HUES48 (cell line): ENCODE data around the gene ADARB2.
"Not testable (repeated sequence)": the region's sequence is repeated elsewhere in the genome, so short reads cannot be mapped to it uniquely, and the experiment has no call there.

ENCODE experiments used
- H3K27ac ChIP-seq: one replicate; pipeline ENCODE4 v1.7.0; 2013; ENCODE audit warnings: low read depth, low read length, inconsistent platforms
- H3K27me3 ChIP-seq: 2 replicates; pipeline ENCODE4 v1.6.1; 2013; ENCODE audit warnings: mild to moderate bottlenecking, low read length; ENCODE audit not compliant: control insufficient read depth, insufficient read depth
- H3K36me3 ChIP-seq: 2 replicates; pipeline ENCODE4 v1.6.1; 2013; ENCODE audit warnings: low read length; ENCODE audit not compliant: control insufficient read depth, insufficient read depth
- H3K4me1 ChIP-seq: 2 replicates; pipeline ENCODE4 v1.6.1; 2013; ENCODE audit warnings: mild to moderate bottlenecking, low read length; ENCODE audit not compliant: control insufficient read depth, insufficient read depth
- H3K4me3 ChIP-seq: 2 replicates; pipeline ENCODE4 v1.5.1; 2013; ENCODE audit warnings: mild to moderate bottlenecking, low read depth, low read length
- H3K9ac ChIP-seq: 2 replicates; pipeline ENCODE4 v1.6.1; 2013; ENCODE audit warnings: mild to moderate bottlenecking, low read depth, low read length, moderate library complexity
- H3K9me3 ChIP-seq: 2 replicates; pipeline ENCODE4 v1.6.1; 2013; ENCODE audit warnings: low read length; ENCODE audit not compliant: control insufficient read depth, insufficient read depth

The ADARB2 gene

DNA sequence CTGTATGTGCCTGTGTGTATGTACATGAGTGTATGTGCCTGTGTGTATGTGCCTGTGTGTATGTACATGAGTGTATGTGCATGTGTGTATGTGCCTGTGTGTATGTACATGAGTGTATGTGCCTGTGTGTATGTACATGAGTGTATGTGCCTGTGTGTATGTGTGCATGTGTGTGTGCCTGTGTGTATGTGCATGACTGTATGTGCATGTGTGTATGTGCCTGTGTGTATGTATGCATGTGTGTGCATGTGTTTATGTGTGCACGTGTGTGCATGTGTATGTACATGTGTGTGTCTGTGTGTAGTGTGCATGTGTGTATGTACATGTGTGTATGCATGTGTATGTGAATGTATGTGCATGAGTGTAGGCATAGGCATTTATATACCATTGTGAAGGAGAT lies 274.8 kb downstream of the ADARB2 start:
- H3K4me3 ChIP-seq = no peak overlapping the region
- no peak overlapping the region for H3K27ac ChIP-seq
- no peaks in the 10 kb centered on the region for H3K4me1 ChIP-seq
- no peaks in the 10 kb centered on the region for H3K9me3 ChIP-seq
- H3K27me3 ChIP-seq = no peaks in the 10 kb centered on the region
- H3K9ac ChIP-seq = no peak overlapping the region
- no peaks in the 10 kb centered on the region for H3K36me3 ChIP-seq

DNA sequence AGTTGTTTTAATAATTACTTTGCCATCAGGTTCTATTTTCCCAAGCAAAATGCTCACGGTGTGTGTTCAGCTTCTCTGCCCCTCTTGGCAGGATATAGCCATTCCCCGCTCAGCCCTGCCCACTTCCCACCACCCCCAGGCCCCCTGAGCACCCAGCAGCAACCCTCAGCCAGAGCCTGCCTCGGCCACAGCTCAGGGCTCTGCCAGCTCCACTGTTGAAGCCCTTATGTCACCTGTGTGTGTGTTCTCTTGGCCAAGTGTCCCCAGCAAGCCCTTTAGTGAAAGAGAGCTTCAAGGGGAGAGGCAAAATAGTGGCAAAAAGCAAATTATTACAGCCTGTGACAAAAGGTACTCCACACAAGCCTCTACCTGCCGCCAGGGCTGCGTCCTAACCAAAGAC lies 275.3 kb downstream of the ADARB2 start:
- H3K9ac ChIP-seq = no peak overlapping the region
- no peaks in the 10 kb centered on the region for H3K27me3 ChIP-seq
- H3K4me3 ChIP-seq = no peak overlapping the region
- no peaks in the 10 kb centered on the region for H3K36me3 ChIP-seq
- H3K4me1 ChIP-seq = no peaks in the 10 kb centered on the region
- H3K9me3 ChIP-seq = no peaks in the 10 kb centered on the region
- H3K27ac ChIP-seq = no peak overlapping the region

DNA sequence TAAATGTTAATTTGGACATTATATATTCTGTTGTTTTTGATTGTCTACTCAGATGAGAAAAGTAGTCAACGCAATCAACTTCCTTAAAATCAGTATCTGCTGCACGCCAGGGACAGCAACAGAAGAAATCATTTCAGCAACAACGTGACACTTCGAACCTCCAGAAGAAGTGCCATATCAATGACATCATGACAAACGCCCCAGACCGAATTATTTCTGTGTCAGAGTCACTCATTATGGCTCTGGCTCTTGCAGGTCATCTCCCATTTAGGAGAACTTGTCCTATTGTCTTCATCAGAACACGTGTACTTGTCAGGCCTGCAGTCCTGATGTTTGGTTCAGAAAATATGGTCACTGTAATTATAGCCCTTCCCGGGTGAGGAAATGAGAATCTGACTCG lies 276.3 kb downstream of the ADARB2 start:
- H3K4me3 ChIP-seq = no peak overlapping the region
- no peaks in the 10 kb centered on the region for H3K4me1 ChIP-seq
- H3K27ac ChIP-seq = no peak overlapping the region
- no peak overlapping the region for H3K9ac ChIP-seq
- no peaks in the 10 kb centered on the region for H3K36me3 ChIP-seq
- no peaks in the 10 kb centered on the region for H3K9me3 ChIP-seq
- H3K27me3 ChIP-seq = no peaks in the 10 kb centered on the region

DNA sequence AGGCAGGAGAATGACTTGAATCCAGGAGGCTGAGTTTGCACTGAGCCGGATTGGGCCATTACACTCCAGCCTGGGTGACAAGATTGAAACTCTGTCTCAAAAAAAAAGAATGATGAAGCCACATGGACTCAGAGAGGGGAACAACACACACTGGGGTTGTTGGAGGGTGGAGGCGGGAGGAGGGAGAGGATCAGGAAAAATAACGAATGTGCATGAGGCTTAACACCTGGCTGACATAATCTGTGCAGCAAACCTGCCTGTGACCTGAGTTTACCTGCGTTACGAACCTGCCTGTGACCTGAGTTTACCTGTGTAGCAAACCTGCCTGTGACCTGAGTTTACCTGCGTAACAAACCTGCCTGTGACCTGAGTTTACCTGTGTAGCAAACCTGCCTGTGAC lies 277.7 kb downstream of the ADARB2 start:
- H3K9me3 ChIP-seq, H3K4me1 ChIP-seq, H3K4me3 ChIP-seq, H3K36me3 ChIP-seq, H3K9ac ChIP-seq, H3K27me3 ChIP-seq, H3K27ac ChIP-seq: not testable (repeated sequence)

DNA sequence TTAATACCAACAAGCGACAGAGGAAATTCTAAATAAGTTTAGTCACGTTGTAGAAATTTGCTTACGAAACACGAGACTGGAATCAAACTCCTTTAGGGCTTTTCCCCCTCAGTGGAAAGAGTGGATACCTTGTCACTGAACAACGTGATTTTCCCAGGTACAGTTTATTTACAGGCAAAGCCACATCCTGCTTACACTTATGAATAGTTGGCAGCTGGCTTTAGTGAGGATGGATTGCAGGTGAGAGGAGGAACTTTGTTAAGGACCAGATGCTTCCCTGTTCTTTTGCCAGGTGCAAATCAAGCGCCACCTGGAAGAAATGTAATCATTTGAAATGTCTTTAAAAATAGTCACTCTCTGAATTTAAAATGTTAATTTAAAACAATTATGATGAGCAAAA lies 282.4 kb downstream of the ADARB2 start:
- Histone ChIP-seq H3K4me1 (no peaks in the 10 kb centered on the region), H3K9ac (no peak overlapping the region), H3K27ac (no peak overlapping the region), H3K4me3 (no peak overlapping the region), H3K9me3 (no peaks in the 10 kb centered on the region), H3K27me3 (no peaks in the 10 kb centered on the region), H3K36me3 (no peaks in the 10 kb centered on the region)

DNA sequence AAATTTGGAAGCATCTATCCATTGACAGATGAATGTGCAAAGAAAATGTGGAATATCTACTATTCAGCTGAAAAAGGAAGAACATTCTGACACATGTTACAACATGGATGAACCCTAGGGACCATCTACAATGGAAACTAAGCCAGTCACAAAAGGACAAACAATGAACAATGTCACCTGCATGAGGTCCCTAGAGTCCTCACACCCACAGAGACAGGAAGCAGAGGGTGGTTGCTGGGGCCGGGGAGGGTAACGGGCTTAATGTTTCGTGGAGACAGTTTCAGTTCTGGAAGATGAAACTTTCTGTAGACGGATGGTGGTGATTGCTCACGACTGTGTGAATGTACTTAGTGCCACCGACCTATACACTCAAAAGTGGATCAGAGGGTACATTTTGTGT lies 282.9 kb downstream of the ADARB2 start:
- no peaks in the 10 kb centered on the region for H3K27me3 ChIP-seq
- no peak overlapping the region for H3K9ac ChIP-seq
- no peaks in the 10 kb centered on the region for H3K9me3 ChIP-seq
- H3K4me3 ChIP-seq = no peak overlapping the region
- H3K27ac ChIP-seq = no peak overlapping the region
- H3K36me3 ChIP-seq = no peaks in the 10 kb centered on the region
- H3K4me1 ChIP-seq = no peaks in the 10 kb centered on the region

DNA sequence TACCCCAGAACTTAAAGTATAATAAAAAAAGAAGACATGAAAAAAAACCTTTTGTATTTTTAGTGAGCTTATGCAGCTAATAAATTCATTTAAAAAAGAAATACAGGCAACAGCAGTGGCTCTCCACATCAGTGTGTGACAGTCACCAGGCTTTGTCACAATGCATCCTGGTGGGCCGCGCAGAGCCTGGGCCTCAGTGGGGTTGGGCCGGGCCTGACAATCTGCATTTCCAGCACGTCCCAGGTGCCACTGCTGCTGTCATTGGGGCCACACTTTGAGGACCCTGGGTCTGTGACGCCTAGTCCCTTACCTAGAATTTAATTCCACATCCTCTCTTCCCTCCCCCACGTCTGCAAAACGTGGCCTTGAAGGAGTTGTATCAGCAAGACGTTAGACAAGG lies 284.5 kb downstream of the ADARB2 start:
- Histone ChIP-seq H3K9me3 (no peaks in the 10 kb centered on the region), H3K4me1 (peaks cover 4% of the 10 kb centered on the region; the same call in 1 of the 2 replicates), H3K27ac (no peak overlapping the region), H3K4me3 (no peak overlapping the region), H3K9ac (no peak overlapping the region), H3K27me3 (no peaks in the 10 kb centered on the region), H3K36me3 (no peaks in the 10 kb centered on the region)

DNA sequence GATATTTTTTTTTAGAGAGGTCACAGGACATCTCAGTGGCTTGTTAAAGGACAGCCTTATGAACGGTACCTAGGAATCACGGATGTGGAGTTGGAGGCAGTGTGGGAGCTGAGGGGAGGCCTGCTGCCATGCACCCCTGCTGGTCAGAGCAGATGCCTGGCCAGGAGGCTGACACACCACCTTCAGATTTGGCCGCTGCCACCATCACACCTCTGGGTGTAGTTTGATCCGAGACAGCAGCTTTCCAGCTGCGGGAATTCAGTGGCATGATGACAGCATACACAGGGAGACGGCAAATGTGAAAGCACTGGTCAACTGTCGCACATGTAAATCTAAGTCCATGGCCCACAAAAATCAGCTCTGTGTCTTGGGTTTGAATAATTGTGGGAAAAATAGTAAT lies 285.4 kb downstream of the ADARB2 start:
- Histone ChIP-seq H3K4me3 (no peak overlapping the region), H3K27me3 (no peaks in the 10 kb centered on the region)

DNA sequence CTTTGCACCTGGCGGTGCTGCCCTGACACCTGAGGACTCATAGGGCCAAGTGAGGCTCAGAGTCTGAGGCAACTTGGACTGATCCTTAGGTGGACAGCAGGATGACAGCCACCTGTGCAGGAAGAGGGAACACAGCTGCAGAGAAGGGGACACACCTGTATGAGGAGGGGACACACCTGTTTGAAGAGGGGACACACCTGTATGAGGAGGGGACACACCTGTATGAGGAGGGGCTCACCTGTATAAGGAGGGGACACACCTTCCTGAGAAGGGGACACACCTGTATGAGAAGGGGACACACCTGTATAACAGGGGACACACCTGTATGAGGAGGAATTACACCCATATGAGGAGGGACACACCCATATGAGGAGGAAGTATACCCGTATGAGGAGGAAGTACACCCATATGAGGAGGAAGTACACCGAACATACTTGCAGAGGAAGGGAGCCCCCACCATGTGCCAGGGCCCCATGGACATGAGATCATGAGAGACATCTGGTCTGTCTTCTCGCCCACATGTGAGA lies 285.9 kb downstream of the ADARB2 start:
- no peak overlapping the region for H3K9ac ChIP-seq
- no peak overlapping the region for H3K27ac ChIP-seq
- H3K4me3 ChIP-seq = no peak overlapping the region
- no peaks in the 10 kb centered on the region for H3K36me3 ChIP-seq
- peaks cover 4% of the 10 kb centered on the region; the same call in 1 of the 2 replicates for H3K4me1 ChIP-seq
- H3K9me3 ChIP-seq = no peaks in the 10 kb centered on the region
- no peaks in the 10 kb centered on the region for H3K27me3 ChIP-seq

More for the DNA sequence above, 285.4 kb downstream of the ADARB2 start:
- Histone ChIP-seq H3K9ac (no peak overlapping the region), H3K9me3 (no peaks in the 10 kb centered on the region), H3K36me3 (no peaks in the 10 kb centered on the region), H3K4me1 (peaks cover 4% of the 10 kb centered on the region; the same call in 1 of the 2 replicates), H3K27ac (no peak overlapping the region)

DNA sequence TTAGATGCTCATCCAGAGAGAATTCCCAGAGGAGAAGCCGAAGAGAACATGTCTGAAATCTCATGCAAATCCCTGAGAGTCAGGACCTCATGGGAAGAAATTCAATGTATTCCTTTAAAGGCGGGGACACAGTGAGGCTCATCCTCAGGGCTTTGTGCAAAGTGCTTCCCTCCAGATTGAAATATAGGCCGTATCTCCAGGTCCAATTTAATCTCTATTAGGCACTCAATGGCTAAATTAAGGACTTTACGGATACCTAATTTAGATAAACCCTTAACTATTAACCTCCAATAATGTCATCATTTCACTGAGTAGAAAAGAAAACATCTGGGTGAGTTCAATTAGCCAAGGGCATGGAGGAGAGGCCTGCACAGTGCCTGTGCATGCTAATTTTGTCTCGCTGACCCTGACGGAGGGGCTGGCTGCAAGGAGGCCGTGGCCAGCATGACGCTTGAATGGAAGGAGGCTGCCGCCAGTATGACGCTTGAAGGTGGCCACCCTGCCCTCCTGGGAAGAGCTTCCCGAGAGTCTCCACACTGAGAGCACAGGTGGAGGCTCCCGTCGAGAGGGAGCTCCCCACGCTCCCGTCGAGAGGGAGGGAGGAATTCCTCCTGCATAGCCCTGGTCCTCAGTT lies 287.6 kb downstream of the ADARB2 start:
- Histone ChIP-seq H3K27ac (no peak overlapping the region), H3K27me3 (no peaks in the 10 kb centered on the region), H3K4me1 (peaks cover 4% of the 10 kb centered on the region; the same call in 1 of the 2 replicates), H3K4me3 (no peak overlapping the region), H3K9ac (no peak overlapping the region), H3K36me3 (no peaks in the 10 kb centered on the region), H3K9me3 (no peaks in the 10 kb centered on the region)

DNA sequence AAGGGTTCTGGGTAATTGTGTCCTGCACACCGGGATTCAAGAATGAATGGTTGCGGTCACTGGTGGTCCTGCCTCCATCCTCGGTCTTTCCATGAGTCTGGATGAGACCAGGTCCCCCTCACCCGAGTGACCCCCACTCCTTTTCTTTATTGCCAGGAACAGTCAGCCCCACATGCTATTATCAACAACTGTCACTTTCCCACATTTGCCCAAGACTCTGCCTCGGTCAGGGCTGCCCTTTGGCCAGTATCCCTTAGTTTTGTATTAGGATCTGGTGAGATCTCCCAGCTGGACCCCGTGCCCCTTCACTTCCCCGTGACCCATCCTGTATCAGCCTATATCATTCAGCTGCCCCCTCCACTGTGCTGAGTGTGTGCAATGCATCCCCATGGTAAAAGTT lies 288.3 kb downstream of the ADARB2 start:
- peaks cover 4% of the 10 kb centered on the region; the same call in 1 of the 2 replicates for H3K4me1 ChIP-seq
- no peak overlapping the region for H3K27ac ChIP-seq
- H3K36me3 ChIP-seq = no peaks in the 10 kb centered on the region
- no peak overlapping the region for H3K4me3 ChIP-seq
- no peaks in the 10 kb centered on the region for H3K27me3 ChIP-seq
- H3K9me3 ChIP-seq = no peaks in the 10 kb centered on the region
- no peak overlapping the region for H3K9ac ChIP-seq
